Activated CD4-positive, alpha-beta T cell treated with anti-CD3 and anti-CD28 coated beads, Interleukin-2, amount 10 ng/mL, durations not matched to agents 7 days and 5 days (primary cell): ENCODE data around the gene SV2B. TPM values are rescaled to one million over a fixed set of nuclear protein-coding genes. Genes with fewer than 3 reads are reported as not detected.
A peak's percentile ranks its signal among the peaks of the same experiment; 100 is the strongest.

Experiments
- CTCF ChIA-PET: fragments of 350-600 bp; sonication (Branson Sonifier 250); formaldehyde crosslinking; loops from one replicate; lab custom pipeline; 2021; ENCODE audit warnings: antibody characterized with exemption; lab: Charles Lee
- POLR2A ChIA-PET: fragments of 350-600 bp; sonication (Branson Sonifier 250); formaldehyde crosslinking; loops from one replicate; lab custom pipeline; 2021; ENCODE audit warnings: antibody characterized with exemption; lab: Charles Lee
- DNase-seq: peaks from one replicate; pipeline ENCODE4 v3.0.0-alpha.2; 2020
- H3K27ac Mint-ChIP-seq: one replicate; pipeline ENCODE4 v1.8.0; 2021; ENCODE audit warnings: mild to moderate bottlenecking, moderate library complexity, mixed read lengths
- H3K27me3 Mint-ChIP-seq: one replicate; pipeline ENCODE4 v1.8.0; 2021; ENCODE audit warnings: mixed read lengths
- H3K36me3 Mint-ChIP-seq: one replicate; pipeline ENCODE4 v1.8.0; 2021; ENCODE audit warnings: low read depth, mixed read lengths
- H3K4me1 Mint-ChIP-seq: one replicate; pipeline ENCODE4 v1.8.0; 2021; ENCODE audit warnings: mixed read lengths
- H3K4me3 Mint-ChIP-seq: one replicate; pipeline ENCODE4 v1.8.0; 2021; ENCODE audit warnings: mild to moderate bottlenecking, moderate library complexity, mixed read lengths
- H3K9me3 Mint-ChIP-seq: one replicate; pipeline ENCODE4 v1.8.0; 2021; ENCODE audit warnings: mixed read lengths
- total RNA-seq, 2 experiments: library from RNA; stranded (reverse); gene quantifications; one replicate each; pipeline ENCODE4 v1.2.3, GENCODE V29; 2021

The SV2B gene
- total RNA-seq, 2 experiments from 2014 or later, result 0.02 TPM

GRCh38 chr15:91151781-91152563 is 51.9 kb downstream of the SV2B start:
- DNase-seq, result no peak
- no peaks in the 10 kb centered on the region for H3K36me3 Mint-ChIP-seq
- ChIA-PET POLR2A (no interaction called here), CTCF (no interaction called here)
- H3K27me3 Mint-ChIP-seq, result peaks cover 27% of the 10 kb centered on the region
- no peaks in the 10 kb centered on the region for H3K9me3 Mint-ChIP-seq
- no peak overlapping the region for H3K27ac Mint-ChIP-seq
- H3K4me3 Mint-ChIP-seq, result no peak overlapping the region
- H3K4me1 Mint-ChIP-seq, result no peaks in the 10 kb centered on the region

- Mint-ChIP-seq H3K9me3 (no peaks in the 10 kb centered on the region), H3K27me3 (peaks cover 24% of the 10 kb centered on the region), H3K4me1 (no peaks in the 10 kb centered on the region), H3K4me3 (no peak overlapping the region), H3K27ac (no peak overlapping the region), H3K36me3 (no peaks in the 10 kb centered on the region)
- ChIA-PET POLR2A (no interaction called here), CTCF (no interaction called here)
- no peak for DNase-seq
Measured at GRCh38 chr15:91152896-91153581, 53.0 kb downstream of the SV2B start.

DNA sequence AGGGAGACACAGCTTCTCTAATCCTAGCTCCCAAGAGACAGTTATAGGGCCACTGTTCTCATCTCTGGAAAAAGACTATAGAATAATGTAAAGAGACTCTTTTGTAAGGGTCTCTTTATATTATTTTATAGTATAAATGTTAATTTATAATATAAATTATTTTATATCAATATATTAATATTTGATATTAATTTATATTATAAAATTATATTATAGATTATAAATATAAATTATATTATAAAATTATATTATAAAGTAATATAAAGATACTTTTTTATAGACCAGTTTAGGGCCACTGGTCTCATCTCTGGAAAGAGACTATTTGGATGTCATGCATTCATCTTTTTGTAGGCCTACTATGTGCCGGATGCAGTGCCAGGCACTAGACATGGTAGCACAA is 53.9 kb downstream of the SV2B start:
- ChIA-PET POLR2A (no interaction called here), CTCF (no interaction called here)
- H3K36me3 Mint-ChIP-seq, result no peaks in the 10 kb centered on the region
- H3K9me3 Mint-ChIP-seq, result no peaks in the 10 kb centered on the region
- no peaks in the 10 kb centered on the region for H3K4me1 Mint-ChIP-seq
- H3K27me3 Mint-ChIP-seq, result peaks cover 31% of the 10 kb centered on the region
- H3K4me3 Mint-ChIP-seq, result no peak overlapping the region
- no peak overlapping the region for H3K27ac Mint-ChIP-seq
- no peak for DNase-seq

DNA sequence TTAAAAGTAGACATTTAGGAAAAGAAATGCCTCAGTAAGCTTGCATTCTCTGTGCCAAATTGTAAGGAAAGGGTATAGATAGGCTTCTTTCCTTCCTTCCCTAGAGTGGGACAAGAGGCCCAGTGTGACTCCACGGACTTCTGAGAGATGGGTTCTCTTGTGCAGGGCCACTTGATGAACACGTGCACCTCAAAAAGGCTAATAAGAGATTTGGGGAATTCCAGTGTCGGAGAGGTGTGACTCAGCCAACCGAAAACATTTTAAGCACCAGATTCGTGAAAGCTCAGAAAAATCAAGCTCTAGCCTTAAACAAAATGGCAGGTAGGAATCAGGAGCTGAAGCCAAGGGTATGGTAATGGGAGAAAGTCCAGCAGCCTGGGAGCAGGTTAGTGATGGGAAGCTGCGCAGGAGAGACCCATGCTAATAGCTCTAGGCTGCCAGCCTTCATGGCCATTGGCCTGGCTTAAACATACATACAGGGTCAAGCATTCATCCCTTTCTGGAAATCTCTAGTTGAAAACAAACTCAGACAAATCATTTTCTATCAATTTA is 56.2 kb downstream of the SV2B start:
- POLR2A ChIA-PET, result interaction anchor here (0.6 kb wide), 1 partner anchor 1149 kb away, joined by 3 read pairs; no protein-coding TSS in a partner anchor
- DNase-seq, result no peak
- H3K4me1 Mint-ChIP-seq, result no peaks in the 10 kb centered on the region
- CTCF ChIA-PET, result no interaction called here
- H3K4me3 Mint-ChIP-seq, result no peak overlapping the region
- no peaks in the 10 kb centered on the region for H3K36me3 Mint-ChIP-seq
- no peak overlapping the region for H3K27ac Mint-ChIP-seq
- no peaks in the 10 kb centered on the region for H3K9me3 Mint-ChIP-seq
- peaks cover 27% of the 10 kb centered on the region for H3K27me3 Mint-ChIP-seq

- H3K36me3 Mint-ChIP-seq, result no peaks in the 10 kb centered on the region
- H3K4me3 Mint-ChIP-seq, result no peak overlapping the region
- peaks cover 24% of the 10 kb centered on the region for H3K27me3 Mint-ChIP-seq
- no peak for DNase-seq
- ChIA-PET CTCF (interaction anchor here (1.1 to 1.4 kb wide), 2 partner anchors 17 to 52 kb away, joined by 3 to 4 read pairs; no protein-coding TSS in a partner anchor), POLR2A (no interaction called here)
- no peaks in the 10 kb centered on the region for H3K4me1 Mint-ChIP-seq
- H3K27ac Mint-ChIP-seq, result no peak overlapping the region
- H3K9me3 Mint-ChIP-seq, result no peaks in the 10 kb centered on the region
Measured at GRCh38 chr15:91158415-91159394, 58.6 kb downstream of the SV2B start.

DNA sequence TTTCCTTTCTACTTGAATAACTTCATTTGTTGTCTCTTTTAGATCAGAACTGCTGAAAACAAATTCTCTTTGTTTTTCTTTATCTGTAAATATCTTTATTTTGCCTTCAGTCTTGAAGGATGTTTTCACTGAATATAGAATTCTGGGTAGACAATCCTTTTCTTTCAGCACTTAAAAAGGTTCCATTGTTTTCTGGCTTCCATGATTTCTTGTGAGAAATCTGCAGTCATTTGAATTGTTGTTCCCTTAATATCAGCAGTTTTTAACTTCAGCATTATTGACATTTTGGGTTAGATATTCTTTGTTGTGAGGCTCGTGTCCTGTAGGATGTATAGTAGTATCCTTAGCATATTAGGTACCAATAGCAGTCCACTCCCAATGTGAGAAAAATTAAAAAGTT is 65.8 kb downstream of the SV2B start:
- DNase-seq, result no peak
- Mint-ChIP-seq H3K36me3 (no peaks in the 10 kb centered on the region), H3K27ac (no peak overlapping the region), H3K4me1 (no peaks in the 10 kb centered on the region), H3K27me3 (peaks cover 13% of the 10 kb centered on the region), H3K9me3 (peaks cover 13% of the 10 kb centered on the region), H3K4me3 (no peak overlapping the region)
- CTCF ChIA-PET, result no interaction called here
- POLR2A ChIA-PET, result no interaction called here

DNA sequence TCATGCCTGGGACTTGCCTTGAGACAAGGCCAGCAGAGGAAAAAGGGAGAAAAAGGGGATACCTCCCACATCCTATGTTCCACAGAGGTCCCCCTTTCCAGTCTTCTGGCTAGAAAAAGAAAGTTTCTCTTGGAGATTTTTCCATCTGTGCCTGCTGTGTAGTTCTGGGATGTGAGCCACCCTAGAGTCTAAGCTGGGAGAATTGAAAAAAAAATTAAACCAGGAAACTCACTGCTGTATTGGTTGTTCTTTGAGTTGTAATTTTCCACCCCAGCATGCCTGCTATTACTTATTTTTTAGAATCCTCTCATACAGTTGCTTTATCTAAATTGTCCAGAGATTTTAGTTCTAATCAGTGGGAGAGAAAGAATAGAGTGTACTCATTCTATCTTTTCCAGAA is 68.4 kb downstream of the SV2B start:
- Mint-ChIP-seq H3K27me3 (peaks cover 12% of the 10 kb centered on the region), H3K27ac (no peak overlapping the region), H3K4me3 (no peak overlapping the region), H3K4me1 (no peaks in the 10 kb centered on the region), H3K36me3 (no peaks in the 10 kb centered on the region), H3K9me3 (peaks cover 13% of the 10 kb centered on the region)
- CTCF ChIA-PET, result no interaction called here
- POLR2A ChIA-PET, result no interaction called here
- DNase-seq, result no peak

- no peaks in the 10 kb centered on the region for H3K36me3 Mint-ChIP-seq
- no peak overlapping the region for H3K4me3 Mint-ChIP-seq
- no peaks in the 10 kb centered on the region for H3K9me3 Mint-ChIP-seq
- no peaks in the 10 kb centered on the region for H3K4me1 Mint-ChIP-seq
- POLR2A ChIA-PET, result no interaction called here
- H3K27ac Mint-ChIP-seq, result no peak overlapping the region
- DNase-seq, result no peak
- H3K27me3 Mint-ChIP-seq, result peaks cover 12% of the 10 kb centered on the region
- CTCF ChIA-PET, result no interaction called here
Measured at GRCh38 chr15:91171334-91171733, 71.3 kb downstream of the SV2B start.

- Mint-ChIP-seq H3K27ac (no peak overlapping the region), H3K4me1 (no peaks in the 10 kb centered on the region), H3K36me3 (no peaks in the 10 kb centered on the region), H3K4me3 (no peak overlapping the region), H3K9me3 (no peaks in the 10 kb centered on the region), H3K27me3 (peaks cover 34% of the 10 kb centered on the region)
- ChIA-PET CTCF (no interaction called here), POLR2A (no interaction called here)
- no peak for DNase-seq
Measured at GRCh38 chr15:91182101-91182500, 82.0 kb downstream of the SV2B start.

DNA sequence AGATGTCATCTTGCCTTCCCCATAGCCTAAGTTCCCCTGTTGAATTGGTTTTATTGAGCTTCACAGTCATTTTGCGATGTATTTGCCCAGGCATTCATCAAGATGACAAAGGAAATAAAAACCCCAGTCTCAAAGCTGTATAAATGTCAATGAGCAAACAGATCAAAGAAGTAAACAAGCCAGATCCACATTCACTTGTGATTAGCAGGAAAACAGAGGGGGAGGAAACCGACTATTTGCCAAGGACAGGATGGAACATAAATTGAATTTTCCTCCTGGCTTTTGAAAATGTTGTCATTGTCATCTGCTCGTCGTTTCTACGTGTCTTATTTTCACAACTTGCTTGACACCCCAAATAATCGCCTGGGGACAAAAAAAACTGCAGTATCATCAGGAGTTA is 83.5 kb downstream of the SV2B start:
- ChIA-PET POLR2A (no interaction called here), CTCF (interaction anchor here (1.1 to 1.8 kb wide), 2 partner anchors 11 to 20 kb away, joined by 3 to 4 read pairs; no protein-coding TSS in a partner anchor)
- Mint-ChIP-seq H3K4me1 (no peaks in the 10 kb centered on the region), H3K4me3 (no peak overlapping the region), H3K27ac (no peak overlapping the region), H3K9me3 (no peaks in the 10 kb centered on the region), H3K27me3 (peaks cover 34% of the 10 kb centered on the region), H3K36me3 (no peaks in the 10 kb centered on the region)
- no peak for DNase-seq

DNA sequence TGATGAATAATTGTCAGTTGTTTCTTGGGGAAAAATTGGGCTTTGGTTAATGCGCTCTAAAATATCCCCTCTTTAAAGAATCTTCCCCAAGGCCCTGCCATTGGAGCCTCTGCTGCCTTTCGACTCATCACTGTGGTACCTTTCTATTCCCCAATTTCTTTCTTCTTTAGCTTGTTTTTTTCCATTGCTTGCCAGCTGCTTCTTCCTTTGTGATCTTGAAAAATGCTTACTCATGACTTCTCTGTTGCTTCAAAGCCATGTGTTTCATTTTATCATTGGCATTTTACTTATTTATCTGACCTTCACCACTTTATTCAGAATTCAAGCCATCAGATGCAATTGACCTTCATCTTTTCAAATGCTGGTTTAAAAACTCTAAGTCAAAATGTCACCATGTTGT is 84.4 kb downstream of the SV2B start:
- DNase-seq, result no peak
- no peaks in the 10 kb centered on the region for H3K36me3 Mint-ChIP-seq
- ChIA-PET CTCF (interaction anchor here (1.8 kb wide), 1 partner anchor 19 kb away, joined by 4 read pairs; no protein-coding TSS in a partner anchor), POLR2A (no interaction called here)
- H3K4me1 Mint-ChIP-seq, result no peaks in the 10 kb centered on the region
- no peaks in the 10 kb centered on the region for H3K9me3 Mint-ChIP-seq
- H3K27me3 Mint-ChIP-seq, result peaks cover 30% of the 10 kb centered on the region
- H3K4me3 Mint-ChIP-seq, result no peak overlapping the region
- H3K27ac Mint-ChIP-seq, result no peak overlapping the region

DNA sequence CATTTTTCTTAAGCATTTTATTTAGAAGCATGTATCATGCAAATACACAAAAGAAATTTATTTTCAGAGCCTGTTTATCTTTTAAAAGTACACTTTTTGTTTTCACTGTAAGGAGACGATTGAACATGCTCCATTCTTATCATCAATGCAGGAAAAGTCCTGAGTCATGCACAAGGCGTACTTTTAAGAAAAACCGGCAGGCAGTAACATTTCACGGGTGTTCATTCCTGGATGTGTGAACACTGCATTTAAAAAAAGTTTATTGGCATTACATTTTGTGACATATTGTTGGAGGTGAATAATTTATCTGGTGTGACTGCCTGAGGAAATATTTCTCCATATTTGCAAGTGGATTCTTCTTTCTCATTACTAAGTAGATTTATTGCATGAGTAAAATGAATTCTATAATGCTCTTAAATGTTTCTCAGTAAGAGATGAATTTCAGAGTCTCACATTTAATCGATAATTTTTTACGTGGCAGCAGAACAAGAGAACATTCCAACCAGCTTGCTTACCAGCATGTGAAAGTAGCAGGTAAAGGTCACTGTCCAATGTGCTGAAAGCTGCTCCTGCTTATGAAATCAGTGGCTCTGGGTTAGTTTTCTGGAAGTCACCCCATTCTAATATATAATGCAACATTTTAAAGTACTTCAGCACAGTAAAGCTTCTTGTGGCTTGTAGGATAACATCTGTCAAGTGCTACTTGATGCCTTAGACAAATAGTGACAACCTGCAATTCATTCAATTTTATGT is 87.0 kb downstream of the SV2B start:
- Mint-ChIP-seq H3K4me3 (no peak overlapping the region), H3K27ac (no peak overlapping the region), H3K4me1 (no peaks in the 10 kb centered on the region), H3K36me3 (no peaks in the 10 kb centered on the region), H3K27me3 (peaks cover 29% of the 10 kb centered on the region), H3K9me3 (no peaks in the 10 kb centered on the region)
- ChIA-PET POLR2A (no interaction called here), CTCF (no interaction called here)
- peak; percentile 21 for DNase-seq
